ENCODE data around the gene ADH7.
"Not testable (repeated sequence)": the region's sequence is repeated elsewhere in the genome, so short reads cannot be mapped to it uniquely, and the experiment has no call there.

The ADH7 gene

DNA sequence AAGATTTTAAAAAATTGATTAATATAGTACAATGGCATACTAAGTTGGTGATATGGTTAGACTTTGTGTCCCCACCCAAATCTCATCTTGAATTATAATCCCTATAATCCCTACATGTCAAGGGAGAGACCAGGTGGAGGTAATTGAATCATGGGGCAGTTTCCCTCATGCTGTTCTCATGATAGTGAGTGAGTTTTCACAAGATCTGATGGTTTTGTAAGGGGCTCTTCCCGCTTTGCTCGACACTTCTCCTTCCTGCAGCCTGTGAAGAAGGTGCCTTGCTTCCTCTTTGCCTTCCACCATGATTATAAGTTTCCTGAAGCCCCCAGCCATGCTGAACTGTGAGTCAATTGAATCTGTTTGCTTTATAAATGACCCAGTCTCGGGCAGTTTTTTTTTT, 20.2 kb downstream of the ADH7 start:
- not testable (repeated sequence) for DNase-seq

DNA sequence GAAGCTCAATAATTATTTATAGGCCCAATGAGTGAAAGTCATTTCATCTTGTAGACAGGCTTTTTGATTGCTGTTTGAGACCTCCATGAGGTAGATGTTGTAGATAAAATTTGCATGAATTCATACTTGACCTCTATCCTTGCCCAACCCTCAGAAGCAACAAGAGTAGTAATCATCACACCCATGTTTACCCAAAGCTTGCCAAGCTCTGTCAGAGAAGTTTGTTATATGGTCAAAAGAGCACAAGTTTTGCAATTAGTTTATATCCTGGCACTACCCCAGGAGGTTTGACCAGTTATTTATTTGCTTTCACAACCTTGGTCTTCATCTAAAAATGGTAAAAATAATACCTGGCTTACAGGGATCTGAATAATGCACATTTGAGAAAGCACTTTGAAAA, 20.7 kb downstream of the ADH7 start:
- no peak for DNase-seq

DNA sequence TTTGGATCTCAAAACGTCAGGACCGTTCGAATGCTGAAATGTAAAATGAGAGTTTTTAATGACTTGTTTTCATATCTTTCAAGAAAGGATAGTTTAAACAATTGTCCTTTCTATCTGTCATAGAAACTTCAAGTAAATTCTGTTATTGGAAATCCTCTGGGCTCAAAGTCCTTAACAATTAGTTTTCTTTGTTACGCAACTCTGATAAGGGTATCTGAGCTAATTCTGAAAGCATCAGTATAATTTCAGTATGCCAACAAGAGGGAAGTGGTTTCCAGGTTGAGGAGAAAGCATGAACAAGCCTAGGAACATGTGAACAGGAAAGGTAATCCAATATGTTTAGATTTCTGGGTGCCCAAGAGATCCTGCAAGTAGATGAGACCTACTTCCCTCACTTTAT, 22.0 kb downstream of the ADH7 start:
- DNase-seq: no peak

DNA sequence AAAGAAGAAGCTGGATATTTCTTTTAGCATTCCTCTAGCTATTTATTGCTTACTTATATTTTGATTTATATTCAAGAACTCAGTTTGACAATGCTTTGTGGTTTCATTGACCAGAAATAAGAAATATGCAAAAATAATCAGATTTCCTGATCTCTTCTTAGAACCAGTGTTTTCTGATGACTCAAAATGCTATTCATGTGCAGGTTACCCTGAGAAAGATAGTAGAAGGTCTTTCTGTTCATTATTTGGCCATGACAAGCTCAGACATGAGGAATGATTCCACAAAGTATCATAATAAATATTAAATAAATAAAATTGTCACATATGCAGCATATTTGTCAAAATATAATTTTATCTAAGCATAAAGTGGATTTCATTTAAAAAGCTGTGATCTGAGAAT, 24.1 kb downstream of the ADH7 start:
- DNase-seq: no peak

DNA sequence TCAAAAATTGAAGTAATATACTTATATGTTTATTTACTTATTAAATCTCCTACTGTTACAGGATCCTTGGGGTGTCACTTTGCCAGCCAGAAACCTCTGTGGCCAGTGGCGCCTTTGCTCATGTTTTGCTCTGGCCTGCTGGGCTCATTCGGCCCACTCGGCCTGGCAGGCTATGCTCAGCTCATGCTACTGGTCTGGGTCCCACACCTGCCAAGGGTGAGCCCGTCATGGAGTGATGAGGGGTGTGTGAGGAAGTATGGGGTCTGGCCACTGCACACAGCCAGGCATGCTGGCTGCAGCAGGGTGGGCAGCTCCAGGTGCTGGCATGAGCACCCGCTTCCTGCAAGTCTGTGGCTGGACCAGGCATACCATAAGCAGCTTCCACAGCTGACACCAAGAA, 25.1 kb downstream of the ADH7 start:
- no peak for DNase-seq

DNA sequence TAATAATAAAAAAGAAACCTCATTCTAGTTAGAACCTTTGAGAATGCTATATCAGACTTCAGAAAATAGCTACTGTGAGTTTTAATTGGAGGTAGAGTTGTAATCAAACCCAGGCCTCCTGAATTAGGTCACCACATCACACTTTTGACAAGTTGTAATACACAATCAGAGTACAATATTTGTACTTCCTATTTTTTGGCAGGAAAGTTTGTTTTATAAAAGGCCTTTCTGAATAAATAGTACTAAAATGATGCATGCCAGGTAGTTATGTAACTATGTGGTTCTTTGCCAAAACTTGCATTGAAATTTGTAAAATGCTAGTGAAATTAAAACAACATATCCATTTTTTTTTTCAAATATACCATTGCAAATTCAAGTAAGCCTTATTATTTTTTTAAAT, 26.8 kb downstream of the ADH7 start:
- no peak for DNase-seq

DNA sequence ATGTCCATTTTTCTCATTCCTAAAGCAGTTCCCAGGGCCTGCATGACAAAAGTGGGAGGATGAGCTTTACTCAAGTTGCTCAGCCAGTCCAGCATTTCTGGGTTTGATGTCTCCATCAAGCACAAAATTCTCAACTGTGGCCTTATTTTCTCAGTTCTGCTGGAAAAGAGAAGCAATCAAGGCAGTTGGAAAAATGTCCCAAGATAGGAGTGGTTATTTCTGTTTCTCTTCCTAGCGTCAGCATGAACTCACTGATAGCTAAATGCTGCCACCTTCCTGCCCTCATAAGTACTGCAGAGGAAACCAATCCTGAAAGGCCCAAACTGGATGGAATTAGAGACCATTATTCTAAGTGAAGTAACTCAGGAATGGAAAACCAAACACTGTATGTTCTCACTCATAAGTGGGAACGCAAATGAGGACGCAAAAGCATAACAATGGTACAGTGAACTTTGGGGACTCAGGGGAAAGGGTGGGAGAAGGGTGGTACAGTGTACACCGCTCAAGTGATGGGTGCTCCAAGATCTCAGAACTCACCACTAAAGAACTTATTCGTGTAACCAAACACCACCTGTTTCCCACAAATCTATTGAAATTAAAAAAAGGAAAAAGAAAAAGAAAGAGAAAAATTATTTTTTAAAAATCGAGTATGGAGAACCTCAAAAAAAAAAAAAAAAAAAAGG, 29.6 kb downstream of the ADH7 start:
- peak; percentile 1 to 24 (median 10) for DNase-seq

DNA sequence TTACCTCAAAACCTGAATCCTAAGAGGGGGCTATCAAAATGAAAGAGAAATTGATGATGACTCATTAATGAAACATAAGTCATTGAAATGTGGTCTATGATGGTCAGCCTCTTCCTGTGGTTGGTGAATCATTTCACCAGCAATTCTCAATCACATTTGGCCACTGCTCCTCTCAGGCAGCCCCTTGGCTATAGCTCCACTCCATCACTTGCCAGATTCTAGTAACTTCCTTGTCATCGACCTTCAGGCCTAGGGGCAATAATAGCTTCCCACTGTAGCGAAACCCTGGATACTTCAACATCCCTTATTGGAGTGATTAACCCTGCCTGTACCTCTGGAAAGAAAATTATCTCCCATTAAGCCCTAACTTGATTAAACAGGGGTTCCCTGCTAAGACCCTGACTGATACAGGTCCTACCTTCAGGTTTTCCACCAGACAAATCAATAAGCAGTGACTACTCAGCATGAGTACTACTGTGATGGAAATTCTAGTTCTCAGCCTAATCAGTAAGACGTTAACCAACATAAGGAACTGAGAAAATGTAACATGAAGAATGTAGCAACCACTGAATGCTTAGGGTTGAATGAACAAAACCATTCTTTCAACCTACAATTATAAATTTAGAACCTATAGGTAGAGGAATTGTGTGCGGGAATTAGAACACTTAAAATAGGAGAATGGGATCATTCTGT, 30.4 kb downstream of the ADH7 start:
- DNase-seq: no peak

DNA sequence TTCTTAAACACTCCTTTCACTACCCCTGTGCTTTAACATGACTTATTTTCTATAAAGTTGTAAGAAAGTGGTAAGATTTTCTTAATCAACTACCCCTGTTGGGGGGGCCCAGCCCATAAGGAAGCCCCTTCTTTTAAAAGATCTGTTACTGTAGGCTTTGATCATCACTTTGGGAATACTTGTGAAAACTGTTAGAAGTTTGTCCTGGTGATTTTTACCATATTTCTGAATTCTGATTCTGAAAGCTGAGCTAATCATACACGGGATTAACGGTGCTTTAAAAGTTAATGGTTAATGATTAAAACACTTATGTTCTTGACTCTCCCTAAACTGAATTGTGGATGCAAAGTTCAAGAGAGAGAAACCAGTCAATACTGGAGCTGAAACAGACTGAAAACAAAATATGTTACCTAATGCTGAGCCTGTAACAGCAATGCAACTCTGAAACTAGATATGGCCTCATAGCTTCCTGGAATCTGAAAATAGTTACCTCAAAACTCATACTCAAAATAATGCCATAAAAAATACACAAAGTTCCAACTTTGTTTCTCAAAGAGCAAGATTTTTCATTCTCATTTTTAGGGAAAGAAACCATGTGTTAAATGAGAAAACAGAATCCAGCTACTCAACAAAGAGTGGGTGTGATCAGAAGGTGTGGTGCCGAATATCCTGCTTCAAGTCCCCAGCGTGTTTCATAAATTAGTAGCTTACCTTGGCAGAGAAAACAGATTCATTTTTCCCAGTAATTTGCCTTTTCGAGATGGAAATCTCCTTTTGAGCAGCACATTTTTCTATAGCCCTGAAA, 31.6 kb downstream of the ADH7 start:
- DNase-seq: no peak

DNA sequence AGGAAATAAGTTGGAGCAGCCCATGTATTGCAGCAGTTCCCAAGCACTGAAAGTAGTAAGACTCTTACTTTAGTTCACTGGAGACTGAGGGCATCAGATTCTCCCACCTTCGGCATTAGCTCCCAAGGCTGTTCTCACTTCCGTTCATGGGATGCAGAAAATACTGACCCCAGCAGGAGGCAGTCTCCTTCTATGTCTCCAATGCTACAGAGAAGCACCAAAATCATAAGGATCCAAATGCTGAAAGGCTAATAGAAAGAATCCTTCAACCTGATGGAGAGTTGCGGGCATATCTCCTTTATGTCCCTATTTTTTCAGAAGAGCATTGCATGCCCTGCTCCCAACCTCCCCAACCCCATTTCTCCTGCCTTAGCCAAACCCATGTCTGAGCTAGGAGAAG, 32.4 kb downstream of the ADH7 start:
- no peak for DNase-seq

DNA sequence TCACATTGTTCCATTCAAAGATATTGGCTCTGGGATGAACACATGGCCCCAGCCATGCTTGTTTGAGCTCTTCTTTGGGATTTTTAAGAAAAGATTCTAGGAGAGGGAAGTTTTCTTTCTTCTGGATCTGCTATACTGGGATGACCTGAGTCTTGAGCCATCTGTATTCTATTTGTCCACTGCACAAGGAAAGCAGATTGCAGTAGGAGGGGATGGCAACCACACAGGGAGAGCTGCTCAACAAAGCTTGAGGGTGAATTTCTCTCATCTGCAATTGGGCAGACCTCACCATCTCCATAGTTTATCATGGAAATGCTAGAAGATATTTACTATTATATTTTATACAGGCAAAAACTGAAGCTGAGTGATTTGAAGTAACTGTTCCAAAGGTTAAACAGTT, 34.3 kb downstream of the ADH7 start:
- no peak for DNase-seq

DNA sequence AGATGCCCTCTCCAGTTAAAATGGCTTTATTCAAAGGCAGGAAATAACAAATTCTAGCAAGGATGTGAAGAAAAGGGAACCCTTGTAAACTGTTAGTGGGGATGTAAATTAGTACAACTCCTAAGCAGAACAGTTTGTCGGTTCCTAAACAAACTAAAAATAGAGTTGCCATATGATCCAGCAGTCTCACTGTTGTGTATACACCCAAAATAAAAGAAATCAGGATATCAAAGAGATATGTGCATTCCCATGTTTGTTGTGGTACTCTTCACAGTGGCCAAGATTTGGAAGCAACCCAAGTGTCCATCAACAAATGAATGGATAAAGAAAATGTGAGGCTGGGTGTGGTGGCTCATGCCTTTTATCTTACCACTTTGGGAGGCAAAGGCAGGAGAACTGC, 36.1 kb downstream of the ADH7 start:
- no peak for DNase-seq

DNA sequence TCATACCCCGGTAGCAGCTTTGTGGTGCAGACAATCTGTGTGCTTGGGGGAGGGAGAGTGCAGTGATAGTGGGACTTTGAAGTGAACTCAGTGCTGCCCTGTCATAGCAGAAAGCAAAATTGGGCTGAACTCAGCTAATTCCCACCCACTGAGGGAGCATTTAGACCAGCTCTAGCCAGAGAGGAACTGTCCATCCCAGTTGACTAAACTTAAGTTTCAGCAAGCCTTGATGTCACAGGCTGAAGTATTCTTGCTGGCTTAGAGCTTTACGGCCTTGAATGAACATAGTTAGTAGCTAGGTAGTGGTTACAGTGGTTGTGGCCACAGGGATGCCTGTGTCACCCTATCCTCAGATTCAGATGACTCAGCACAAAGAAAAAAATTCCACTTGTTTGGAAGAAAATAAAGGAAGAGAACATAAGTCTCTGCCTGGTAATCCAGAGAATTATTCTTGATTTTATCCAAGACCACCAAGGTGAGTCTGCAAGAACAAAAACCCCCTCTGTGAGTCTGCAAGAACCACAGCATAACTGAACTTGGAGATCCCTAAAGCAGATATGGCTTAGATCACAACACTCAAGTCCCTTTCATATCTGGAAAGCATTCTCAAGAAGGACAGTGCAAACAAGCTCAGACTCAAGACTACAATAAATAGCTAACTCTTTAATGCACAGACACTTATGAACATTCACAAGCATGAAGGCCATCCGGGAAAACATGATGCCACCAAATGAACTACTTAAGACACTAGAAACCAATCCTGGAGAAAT, 39.4 kb downstream of the ADH7 start:
- DNase-seq: no peak

DNA sequence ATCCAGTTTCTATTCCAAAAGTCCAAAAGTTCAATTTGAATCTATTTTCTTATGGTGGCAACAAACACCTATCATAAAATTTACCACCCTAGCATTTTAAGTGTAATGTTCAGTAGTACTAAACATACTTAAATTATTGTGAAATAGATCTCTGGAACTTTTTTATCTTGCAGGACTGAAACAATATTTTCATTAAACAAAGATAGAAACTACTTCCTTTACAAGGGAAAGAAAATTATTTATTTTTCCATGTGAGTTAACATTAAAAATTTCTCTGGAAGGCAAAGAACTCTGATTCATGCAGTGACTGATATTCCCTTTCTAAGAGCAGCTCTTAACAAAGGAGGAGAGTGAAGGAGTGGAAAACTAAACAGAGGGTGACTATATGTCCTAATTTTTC, 40.2 kb downstream of the ADH7 start:
- DNase-seq: no peak

DNA sequence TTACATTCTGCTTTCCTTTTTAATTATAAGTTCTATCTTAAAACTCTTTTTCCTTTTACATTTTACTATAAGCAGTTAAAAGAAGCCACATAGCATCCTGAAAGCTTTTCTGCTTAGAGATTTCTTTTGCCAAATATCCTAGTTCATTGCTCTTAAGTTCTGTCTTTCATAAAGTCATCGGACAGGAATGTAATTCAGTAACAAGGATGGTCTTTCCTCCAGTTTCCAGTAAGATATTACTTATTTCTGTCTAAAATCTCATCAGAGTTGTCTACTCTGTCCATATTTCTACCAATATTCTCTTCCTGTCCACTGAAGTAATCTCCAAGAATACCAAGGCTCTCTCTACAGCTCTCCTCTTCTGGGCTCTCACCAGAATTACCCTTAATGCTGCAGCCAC, 45.1 kb downstream of the ADH7 start:
- no peak for DNase-seq

DNA sequence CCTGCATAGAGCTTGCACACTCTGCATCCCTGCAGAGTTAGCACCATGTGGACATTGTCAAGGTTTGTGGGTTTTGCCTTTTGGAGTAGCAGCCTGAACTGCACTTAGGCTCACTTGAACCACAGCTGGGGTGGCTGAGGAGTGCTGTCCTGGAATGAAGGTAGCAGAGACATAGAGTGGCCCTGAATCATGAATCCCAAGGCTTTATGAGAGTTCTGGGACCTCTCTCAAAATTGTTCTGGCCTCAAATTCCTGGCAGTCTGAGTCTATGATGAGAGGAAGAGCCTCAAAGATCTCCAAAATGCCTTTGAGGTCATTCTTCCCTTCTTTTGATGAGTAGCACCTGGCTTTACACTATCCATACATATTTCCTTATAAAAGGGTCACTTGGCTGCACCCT, 45.5 kb downstream of the ADH7 start:
- DNase-seq: no peak

DNA sequence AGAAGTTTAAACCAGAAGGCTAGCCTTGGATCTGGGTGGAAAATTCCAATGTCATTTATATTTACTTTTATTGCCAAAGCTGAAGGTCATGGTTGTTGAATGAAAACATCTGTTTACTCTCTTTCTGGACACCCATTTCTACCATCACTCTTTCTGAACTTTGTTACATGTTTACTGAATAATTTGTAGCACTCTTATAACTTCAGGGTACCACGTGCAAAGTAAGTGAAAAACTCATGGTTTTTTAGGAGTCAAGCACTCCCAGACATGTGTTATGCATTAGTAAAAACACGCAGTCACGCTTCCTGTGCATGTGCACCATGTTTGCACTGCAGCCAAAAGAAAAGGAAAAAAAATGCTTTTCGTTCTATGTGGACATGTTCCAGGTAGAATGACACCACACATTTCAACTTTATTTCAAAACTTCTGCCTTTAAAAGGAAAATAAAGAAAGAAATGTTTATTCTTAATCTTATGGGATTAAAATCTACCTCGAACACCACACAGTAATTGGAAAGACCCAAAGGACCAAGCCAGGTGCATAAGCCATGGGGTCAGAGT, 51.2 kb downstream of the ADH7 start:
- no peak for DNase-seq

DNA sequence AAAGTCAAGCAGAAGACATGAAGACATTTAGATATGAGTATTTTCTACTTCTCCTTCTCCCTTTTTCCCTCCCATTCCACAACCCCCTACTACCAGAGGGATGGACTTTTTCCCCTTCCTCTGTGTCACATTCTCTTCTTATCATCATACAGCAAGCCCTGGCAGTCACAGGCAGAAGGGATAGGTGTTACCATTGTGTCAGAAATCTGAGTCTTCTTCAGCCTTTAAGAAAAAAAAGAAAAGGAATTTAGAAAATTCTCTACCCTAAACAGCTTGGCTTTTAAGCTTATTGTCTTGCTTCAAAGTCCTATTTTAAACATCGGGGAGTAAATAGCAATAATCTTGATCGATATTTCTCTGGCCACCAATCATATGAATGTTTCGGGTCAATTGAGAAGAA, 51.7 kb downstream of the ADH7 start:
- DNase-seq: no peak

DNA sequence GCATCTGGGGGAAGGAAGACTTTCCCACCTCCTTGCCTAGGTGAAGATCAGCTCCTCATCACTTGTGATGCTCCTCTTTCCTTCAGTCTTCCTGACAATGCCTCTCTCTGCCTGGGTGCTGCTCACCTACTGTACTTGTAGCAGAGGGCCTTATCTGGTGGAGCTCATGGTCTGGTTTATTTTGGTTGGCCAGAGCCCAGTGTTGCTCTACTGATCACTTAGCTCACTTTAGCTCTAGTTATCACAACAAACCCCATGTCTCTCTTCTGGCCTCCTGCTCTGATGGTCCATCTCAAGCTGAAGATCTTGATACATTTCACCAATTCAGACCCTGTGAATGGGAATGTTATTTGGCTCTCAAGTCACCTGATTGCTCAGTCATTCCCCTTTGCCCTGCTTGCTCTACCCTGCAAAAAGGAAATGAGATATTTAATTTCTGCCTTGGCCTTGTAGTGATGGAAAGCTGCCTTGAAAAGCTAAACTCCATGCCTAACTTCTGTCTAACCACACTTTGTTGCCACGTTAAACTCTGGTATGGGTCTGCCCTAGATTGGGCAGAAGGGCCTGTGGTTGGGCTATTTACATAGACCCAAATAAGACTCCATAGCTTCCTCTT, 52.3 kb downstream of the ADH7 start:
- no peak for DNase-seq

DNA sequence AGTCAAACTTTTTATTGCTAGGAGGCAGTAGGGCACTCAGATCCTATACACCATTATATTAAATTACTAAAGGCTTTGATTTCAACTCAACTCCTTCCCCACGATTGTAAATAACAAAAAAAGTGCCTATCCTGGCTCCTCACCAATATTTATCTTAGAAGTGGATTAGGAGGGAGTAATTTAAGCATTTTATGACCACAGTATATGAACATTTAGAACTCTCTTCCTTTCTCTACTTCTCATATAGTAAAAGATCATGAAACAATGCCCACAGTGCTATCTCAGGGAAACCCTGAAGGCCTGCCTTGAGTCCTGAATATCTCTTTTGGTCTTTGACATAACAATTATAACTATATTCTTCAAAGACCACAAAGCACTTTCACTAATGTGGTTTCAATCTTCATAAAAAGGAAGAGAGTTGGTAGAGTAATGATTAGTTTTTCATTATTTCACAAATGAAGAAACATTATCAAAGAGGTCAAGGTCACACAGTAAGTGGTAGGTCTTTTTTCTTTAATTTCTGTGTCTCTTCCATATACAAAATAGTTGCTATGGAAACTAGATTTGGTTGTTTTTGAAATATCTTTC, 53.5 kb downstream of the ADH7 start:
- no peak for DNase-seq

DNA sequence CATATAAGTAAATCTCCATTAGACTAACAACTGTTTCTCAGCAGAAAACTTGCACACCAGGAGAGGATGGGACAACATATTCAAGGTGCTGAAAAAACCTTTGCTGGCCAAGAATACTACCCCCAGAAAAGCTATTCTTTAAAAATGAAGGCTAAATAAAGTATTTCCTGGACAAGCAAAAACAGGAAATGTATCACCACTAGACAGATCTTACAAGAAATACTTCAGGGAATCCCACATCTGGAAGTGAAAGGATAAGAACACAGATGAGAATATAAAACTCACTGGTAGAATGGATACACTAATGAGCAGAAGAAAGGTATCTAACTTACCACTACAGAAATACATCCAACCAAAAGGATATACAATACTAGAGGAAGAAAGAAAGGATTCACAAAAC, 55.6 kb downstream of the ADH7 start:
- no peak for DNase-seq

DNA sequence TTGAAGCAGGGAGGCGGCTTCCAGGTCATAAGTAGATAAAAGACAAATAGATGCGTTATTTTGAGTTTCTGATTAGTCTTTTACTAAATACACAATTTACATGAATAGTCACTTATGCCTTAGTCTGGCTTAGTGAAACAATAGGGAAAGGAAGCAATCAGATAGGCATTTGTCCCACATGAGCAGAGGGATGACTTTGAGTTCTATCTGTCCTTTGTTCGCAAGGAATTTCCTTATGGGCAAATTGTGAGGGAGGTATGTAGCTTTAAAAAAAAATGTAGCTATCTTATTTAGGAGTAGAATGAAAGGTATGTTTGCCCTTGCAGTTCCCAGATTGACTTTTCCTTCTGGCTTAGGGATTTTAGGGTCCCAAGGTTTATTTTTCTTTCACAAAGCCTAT, 56.3 kb downstream of the ADH7 start:
- no peak for DNase-seq

All from activated naive CD4-positive, alpha-beta T cell (primary cell).